Left renal pelvis (tissue), 4 donors: Measurements from ENCODE around the gene UBE3C. TPM values are rescaled to one million over a fixed set of nuclear protein-coding genes. Genes with fewer than 3 reads are reported as not detected.
"Not testable (repeated sequence)": the region's sequence is repeated elsewhere in the genome, so short reads cannot be mapped to it uniquely, and the experiment has no call there.

ENCODE experiments used
- DNase-seq, 4 donors: peaks; one replicate each; pipeline ENCODE4 v3.0.0-alpha.2; 2013; ENCODE audit warnings: low read depth in 4 of 4, low spot score in 3 of 4
- polyA plus RNA-seq, 4 donors: library from polyadenylated mRNA; unstranded; fragments of 120-200 nt; gene quantifications; one replicate each; pipeline ENCODE4 v1.2.1, GENCODE V29; 2013; ENCODE audit not compliant: insufficient read length in 4 of 4

UBE3C gene
- polyA plus RNA-seq, 4 donors, result 39.6 to 45.3 (median 40.6) TPM

DNA sequence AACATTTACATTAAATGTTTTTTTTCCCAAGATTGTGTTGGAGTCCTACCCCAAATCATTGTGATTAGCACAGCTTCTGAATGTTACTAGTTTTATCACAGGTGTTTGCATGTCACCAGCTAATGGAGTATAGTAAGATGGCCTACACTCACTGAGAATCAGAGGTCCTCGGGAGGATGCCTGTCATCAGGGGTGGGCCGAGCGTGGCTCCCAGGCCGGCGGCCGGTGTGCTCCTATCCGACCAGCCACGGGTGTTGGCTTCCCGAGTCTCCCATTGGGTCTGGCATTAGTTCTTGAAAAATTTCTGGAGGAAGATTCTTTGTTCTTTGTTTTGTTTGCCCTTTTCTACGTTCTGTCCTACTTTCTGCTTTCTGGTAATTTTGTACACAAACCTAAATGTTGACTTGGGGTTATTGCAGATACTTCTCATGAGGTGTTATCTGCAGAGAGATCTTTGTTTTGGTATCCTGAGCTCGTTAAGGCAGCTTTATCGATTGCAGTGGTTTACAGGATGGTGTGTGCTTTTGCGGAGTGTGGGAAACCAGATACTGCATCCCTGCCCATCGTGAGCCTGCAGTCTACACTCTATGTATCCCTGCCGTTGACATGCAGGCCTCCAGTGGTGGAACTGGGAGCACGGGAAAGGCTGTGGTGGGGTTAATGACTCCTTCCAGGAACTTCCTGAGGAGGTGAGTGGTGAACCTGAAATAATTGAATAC is 130.8 kb downstream of the UBE3C start:
- no peak for DNase-seq

GRCh38 chr7:157270060-157270444 is 131.3 kb downstream of the UBE3C start:
- no peak for DNase-seq

GRCh38 chr7:157271315-157271990 is 132.7 kb downstream of the UBE3C start:
- no peak for DNase-seq

DNA sequence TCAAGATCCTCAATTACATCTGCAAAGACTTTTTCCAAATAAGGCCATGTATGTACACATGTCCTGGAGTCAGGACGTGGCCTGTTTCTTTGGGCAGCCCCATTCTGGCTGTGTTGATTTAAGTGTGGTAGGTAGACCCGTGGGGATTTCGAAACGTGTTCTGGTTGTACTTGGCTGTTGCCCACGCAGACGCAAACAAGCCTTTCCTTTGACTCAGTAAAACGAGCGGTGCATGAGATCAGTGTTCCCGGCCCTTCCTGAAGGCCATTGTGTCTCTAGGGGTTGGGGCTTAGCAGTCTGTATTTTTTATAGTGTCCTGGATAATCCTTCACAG is 133.2 kb downstream of the UBE3C start:
- no peak for DNase-seq

DNA sequence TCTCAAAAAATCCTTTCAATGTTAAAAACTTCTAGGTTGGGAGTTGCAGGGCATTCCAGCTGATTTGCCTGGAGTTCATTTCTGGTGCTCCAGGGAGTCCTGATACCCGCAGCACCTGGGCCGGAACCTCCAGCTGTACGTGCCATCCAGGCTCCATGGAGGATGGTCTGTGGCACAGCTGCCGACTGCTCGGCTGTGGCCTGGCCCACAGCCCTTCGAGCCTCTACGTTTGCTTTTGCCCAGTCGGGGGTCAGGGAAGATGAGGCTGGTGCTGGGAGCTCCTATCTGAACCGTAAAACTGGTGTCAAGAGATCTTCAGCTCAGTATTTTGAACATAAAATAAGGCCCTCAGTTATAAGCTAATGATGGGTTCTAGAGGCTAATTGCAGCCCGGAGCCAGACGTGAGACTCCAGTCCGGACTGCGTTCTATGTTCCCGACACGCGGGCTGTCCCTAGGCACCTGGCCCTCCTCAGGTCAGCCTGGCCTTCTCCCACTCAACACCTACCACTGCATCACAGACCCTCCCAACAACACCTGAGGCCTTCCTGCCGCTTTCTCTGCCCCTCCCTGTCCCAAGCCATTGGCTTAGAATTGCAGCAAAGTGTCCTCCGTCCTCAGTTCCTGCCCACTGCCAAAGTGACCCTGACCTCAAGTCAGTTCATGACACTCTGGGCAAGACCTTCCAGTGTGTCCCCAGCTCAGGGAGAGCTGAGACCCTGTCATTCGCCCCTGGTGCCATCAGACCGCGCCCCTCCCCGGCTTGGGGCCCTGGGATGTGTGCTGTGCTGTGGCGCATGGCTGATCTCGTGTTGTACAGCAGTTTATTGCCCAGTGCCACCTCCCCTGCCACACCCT is 133.9 kb downstream of the UBE3C start:
- no peak for DNase-seq

DNA sequence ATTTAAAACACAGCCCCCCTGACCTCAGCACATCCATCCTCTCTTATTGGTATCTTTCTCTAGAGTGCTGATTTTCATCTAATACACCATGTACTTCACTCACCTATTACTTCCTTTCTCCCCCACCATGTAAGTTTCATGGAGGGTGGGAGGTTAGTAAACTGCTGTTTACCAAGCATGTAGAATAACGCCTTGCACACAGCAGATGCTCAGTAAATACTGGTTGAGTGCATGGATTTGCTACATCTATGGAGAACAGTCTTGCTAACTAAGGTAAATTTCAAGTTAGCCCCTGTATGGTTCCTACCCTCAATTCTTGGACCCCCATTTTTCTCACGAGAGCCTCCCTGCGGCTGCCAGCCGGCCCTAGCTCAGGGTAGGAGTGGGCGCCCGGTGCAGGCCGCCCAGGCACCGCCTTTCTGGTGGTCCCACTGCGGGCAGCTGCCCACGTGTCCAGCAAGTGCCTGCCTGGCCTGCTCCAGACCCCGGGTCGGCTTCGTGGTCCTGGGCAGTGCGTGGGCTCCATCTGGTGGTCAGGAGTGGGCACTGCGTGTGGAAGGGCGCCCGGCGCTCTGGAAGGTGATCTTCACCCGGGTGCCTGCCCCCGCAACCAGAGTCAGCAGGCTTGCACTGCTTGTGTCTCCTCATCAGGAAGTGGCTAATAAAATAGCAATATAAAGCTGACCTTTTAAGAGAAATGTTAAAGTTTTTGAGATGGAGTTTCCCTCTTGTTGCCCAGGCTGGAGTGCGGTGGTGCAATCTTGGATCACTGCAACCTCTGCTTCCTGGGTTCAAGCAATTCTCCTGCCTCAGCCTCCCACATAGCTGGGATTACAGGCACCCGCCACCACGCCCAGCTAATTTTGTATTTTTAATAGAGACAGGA is 134.7 kb downstream of the UBE3C start:
- DNase-seq, result peak in 1 of 4 donors; percentile 12

DNA sequence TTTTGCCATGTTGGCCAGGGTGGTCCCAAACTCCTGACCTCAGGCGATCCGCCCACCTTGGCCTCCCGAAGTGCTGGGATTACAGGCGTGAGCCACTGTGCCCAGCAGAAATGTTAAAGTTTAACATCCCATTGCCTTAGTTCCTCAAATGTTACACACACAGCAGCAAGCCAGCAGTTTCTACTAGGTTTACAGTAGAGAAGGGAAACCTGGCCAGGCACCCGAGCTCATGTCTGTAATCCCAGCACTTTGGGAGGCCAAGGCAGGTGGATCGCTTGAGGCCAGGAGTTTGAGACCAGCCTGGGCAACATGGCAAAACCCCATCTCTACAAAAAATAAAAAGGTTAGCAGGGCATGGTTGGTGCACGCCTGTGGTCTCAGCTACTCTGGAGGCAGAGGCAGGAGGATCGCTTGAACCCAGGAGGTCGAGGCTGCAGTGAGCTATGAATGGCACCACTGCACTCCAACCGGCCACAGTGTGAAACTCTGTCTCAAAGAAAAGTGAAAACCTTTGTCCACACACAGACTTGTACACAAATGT is 135.4 kb downstream of the UBE3C start:
- not testable (repeated sequence) for DNase-seq

- DNase-seq, result no peak
These were observed 136.3 kb downstream of the UBE3C start for GRCh38 chr7:157274991-157275427.

DNA sequence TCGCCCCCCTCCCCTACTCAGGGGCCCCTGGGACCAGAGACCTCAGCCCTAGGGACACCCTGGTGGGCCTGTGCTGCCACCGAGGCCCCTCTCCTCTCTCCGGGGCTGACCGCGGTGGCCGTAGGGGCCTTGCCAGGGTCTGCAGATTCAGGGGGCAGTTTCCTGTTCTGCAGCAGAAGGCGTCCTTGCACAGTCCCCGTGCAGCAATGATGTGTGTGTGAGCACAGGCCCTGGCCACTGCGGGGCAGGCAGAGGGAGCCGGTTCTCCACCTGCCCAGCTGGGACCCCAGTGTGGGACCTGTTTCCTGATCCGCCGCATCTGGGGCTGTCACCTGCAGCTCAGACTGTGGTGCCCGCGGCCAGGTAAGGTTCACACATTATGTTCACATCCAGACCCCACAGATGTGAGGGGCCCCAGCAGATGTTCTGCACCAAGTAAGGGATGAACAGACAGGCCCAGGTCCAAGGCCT is 137.4 kb downstream of the UBE3C start:
- no peak for DNase-seq

- DNase-seq, result no peak
These were observed 138.2 kb downstream of the UBE3C start for GRCh38 chr7:157276731-157277562.

GRCh38 chr7:157277568-157277967 is 138.8 kb downstream of the UBE3C start:
- not testable (repeated sequence) for DNase-seq

- no peak for DNase-seq
These were observed 139.6 kb downstream of the UBE3C start for GRCh38 chr7:157278167-157278790.

GRCh38 chr7:157278791-157279724 is 140.3 kb downstream of the UBE3C start:
- DNase-seq, result no peak

GRCh38 chr7:157279741-157280215 is 141.1 kb downstream of the UBE3C start:
- DNase-seq, result no peak

GRCh38 chr7:157280216-157280841 is 141.6 kb downstream of the UBE3C start:
- DNase-seq, result no peak

GRCh38 chr7:157281221-157281998 is 142.7 kb downstream of the UBE3C start:
- DNase-seq, result no peak
